ENCODE results near the gene ATP1A4. TPM values are rescaled to one million over a fixed set of nuclear protein-coding genes. Genes with fewer than 3 reads are reported as not detected.

Gene ATP1A4
- total and polyA plus RNA-seq, 10 of the 15 experiments (the other 5 are each of a cell fraction or from before 2014, with no cell fraction given), result 0.31 to 1.0 (median 0.54) TPM

DNA sequence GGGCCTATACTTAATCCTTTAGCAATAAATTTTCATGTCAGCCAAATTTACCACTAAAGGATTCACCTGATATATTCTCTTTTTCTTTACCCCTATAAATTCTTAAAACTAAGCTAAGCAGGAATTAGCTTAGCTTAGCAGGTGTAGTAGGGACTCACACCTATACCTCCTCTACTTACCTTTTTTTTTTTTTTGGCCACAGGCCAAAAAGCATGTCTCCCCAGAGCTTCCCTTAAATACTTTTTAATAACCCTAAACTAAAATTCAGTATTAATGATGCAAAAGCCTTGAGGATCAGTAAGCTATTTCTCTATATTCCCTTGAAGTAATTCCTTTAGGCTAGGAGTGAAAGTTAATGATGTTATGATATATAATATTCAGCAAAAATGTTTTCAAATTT lies 77.0 kb downstream of the ATP1A4 start:
- CTCF ChIA-PET, result interaction anchor here (0.8 to 6.3 kb wide), 9 partner anchors 8 to 148 kb away, joined by 3 to 40 read pairs (median 9); partner anchors contain the start of gene PEX19
- Histone ChIP-seq H3K36me3 (ENCODE audit: control insufficient read depth in 2 of 2, insufficient read depth in 2 of 2, low read length in 1 of 2) (peaks cover 16 to 57% of the 10 kb centered on the region in 2 experiments), H3K4me2 (ENCODE audit: control insufficient read depth, insufficient read depth) (no peak overlapping the region), H3K79me2 (ENCODE audit: control insufficient read depth, insufficient read depth, low read length) (no peaks in the 10 kb centered on the region), H3K9ac (ENCODE audit: control insufficient read depth, insufficient read depth, low read length) (no peak overlapping the region), H3K4me3 (no peak overlapping the region), H4K20me1 (ENCODE audit: control insufficient read depth, insufficient read depth) (no peaks in the 10 kb centered on the region), H3K27me3 (replicated peaks in 1 of 2; ENCODE audit: control insufficient read depth in 2 of 2, insufficient read depth in 2 of 2, low read length in 1 of 2) (no peaks in the 10 kb centered on the region), H3K4me1 (ENCODE audit: control insufficient read depth, insufficient read depth, low read length) (no peaks in the 10 kb centered on the region; the same call in 1 of the 2 replicates), H2AFZ (ENCODE audit: control insufficient read depth, low read depth, low read length) (no peak overlapping the region), H3K27ac (ENCODE audit: control insufficient read depth, insufficient read depth) (no peak overlapping the region), H3K9me3 (replicated peaks; ENCODE audit: control insufficient read depth, insufficient read depth, low read length) (no peaks in the 10 kb centered on the region)
- no peak for TF ChIP-seq EZH2 (IDR thresholded peaks at IDR 0.05; ENCODE audit: borderline replicate concordance, control insufficient read depth, low read depth, low read length)
- FAIRE-seq (no peak), ATAC-seq (no peak), DNase-seq (ENCODE audit: low read depth, low spot score) (no peak)
- RAD21 ChIA-PET (ENCODE audit: unreplicated experiment), result interaction anchor here (1.0 to 2.2 kb wide), 5 partner anchors 9 to 56 kb away, joined by 3 to 7 read pairs (median 3); partner anchors contain the start of gene PEX19
- POLR2A ChIA-PET, result interaction anchor here (0.6 to 1.3 kb wide), 2 partner anchors 11 to 198 kb away, joined by 3 to 4 read pairs; no protein-coding TSS in a partner anchor
- SMC1A ChIA-PET (ENCODE audit: uncharacterized antibody, unreplicated experiment), result interaction anchor here (0.6 to 3.3 kb wide), 9 partner anchors 8 to 60 kb away, joined by 3 to 17 read pairs (median 5); no protein-coding TSS in a partner anchor
- BruUV-seq (replicated peaks), result no TSS peak
- in situ Hi-C loops (cut with MboI), result no loop called here
- intact Hi-C loops (cut with micrococcal nuclease; ENCODE audit: unreplicated experiment), result no loop called here

DNA sequence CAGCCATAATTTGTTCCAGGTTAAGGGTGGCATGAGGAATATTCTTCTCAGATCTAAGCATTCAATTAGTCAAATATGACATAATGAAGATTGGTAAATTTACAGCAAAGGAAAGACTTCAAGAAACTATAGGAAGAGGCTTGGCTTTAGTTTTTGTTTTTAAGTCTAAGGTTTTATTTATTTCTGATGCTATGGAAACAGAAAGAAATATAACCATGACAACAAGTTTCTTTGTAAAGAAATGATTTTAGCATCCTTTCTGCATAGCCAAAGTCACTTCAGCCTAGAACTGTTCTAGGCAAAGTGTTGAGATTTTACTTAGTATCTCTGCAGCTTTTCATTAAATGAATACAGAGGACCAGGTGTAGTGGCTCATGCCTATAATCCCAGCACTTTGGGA lies 81.5 kb downstream of the ATP1A4 start:
- intact Hi-C loops (cut with micrococcal nuclease; ENCODE audit: unreplicated experiment) (no loop called here), in situ Hi-C loops (cut with MboI) (no loop called here)
- FAIRE-seq (no peak), DNase-seq (ENCODE audit: low read depth, low spot score) (no peak), ATAC-seq (no peak)
- BruUV-seq (replicated peaks), result no TSS peak
- RAD21 ChIA-PET (ENCODE audit: unreplicated experiment), result interaction anchor here (0.8 to 2.9 kb wide), 2 partner anchors 19 to 21 kb away, joined by 3 to 10 read pairs; no protein-coding TSS in a partner anchor
- Histone ChIP-seq H3K4me3 (no peak overlapping the region), H3K9me3 (replicated peaks; ENCODE audit: control insufficient read depth, insufficient read depth, low read length) (no peaks in the 10 kb centered on the region), H3K9ac (ENCODE audit: control insufficient read depth, insufficient read depth, low read length) (no peak overlapping the region), H2AFZ (ENCODE audit: control insufficient read depth, low read depth, low read length) (no peak overlapping the region), H3K4me1 (ENCODE audit: control insufficient read depth, insufficient read depth, low read length) (peaks cover 4% of the 10 kb centered on the region; the same call in 1 of the 2 replicates), H3K27me3 (replicated peaks in 1 of 2; ENCODE audit: control insufficient read depth in 2 of 2, insufficient read depth in 2 of 2, low read length in 1 of 2) (no peaks in the 10 kb centered on the region), H3K79me2 (ENCODE audit: control insufficient read depth, insufficient read depth, low read length) (no peaks in the 10 kb centered on the region; the same call in 1 of the 2 replicates), H3K27ac (ENCODE audit: control insufficient read depth, insufficient read depth) (no peak overlapping the region), H3K36me3 (ENCODE audit: control insufficient read depth in 2 of 2, insufficient read depth in 2 of 2, low read length in 1 of 2) (peaks cover 3 to 37% of the 10 kb centered on the region in 2 experiments), H4K20me1 (ENCODE audit: control insufficient read depth, insufficient read depth) (no peaks in the 10 kb centered on the region), H3K4me2 (ENCODE audit: control insufficient read depth, insufficient read depth) (no peak overlapping the region)
- SMC1A ChIA-PET (ENCODE audit: uncharacterized antibody, unreplicated experiment), result interaction anchor here (0.9 to 3.6 kb wide), 8 partner anchors 11 to 59 kb away, joined by 3 to 24 read pairs (median 3); no protein-coding TSS in a partner anchor
- CTCF ChIA-PET, result interaction anchor here (1.1 to 2.4 kb wide), 8 partner anchors 10 to 154 kb away, joined by 3 to 12 read pairs (median 7); no protein-coding TSS in a partner anchor
- POLR2A ChIA-PET, result interaction anchor here (1.0 kb wide), 1 partner anchor 15 kb away, joined by 3 read pairs; no protein-coding TSS in a partner anchor
- TF ChIP-seq ZNF622 (IDR thresholded peaks at IDR 0.05) (no peak), FOXM1 (IDR thresholded peaks at IDR 0.05; ENCODE audit: low read depth, low read length) (no peak), SIN3A (IDR thresholded peaks at IDR 0.05; ENCODE audit: low read depth, low read length) (no peak), SPI1 (IDR thresholded peaks at IDR 0.05; ENCODE audit: borderline replicate concordance, insufficient read depth, low read depth, low read length) (no peak), ETV6 (conservative IDR thresholded peaks at IDR 0.05 in 1 of 2, IDR thresholded peaks at IDR 0.05 in 1 of 2; ENCODE audit: borderline replicate concordance in 1 of 2, low read depth in 1 of 2) (no peak)

Other genes with a start within 250 kb of the ATP1A4 start
Only the 7 nearest of the 16 such genes appear.
- 0.06 and 0.22 TPM in 2 replicates for gene KCNJ10, start 81.4 kb upstream of the ATP1A4 start, total RNA-seq (2014; rRNA removed)
- gene KCNJ10, start 81.4 kb upstream of the ATP1A4 start, total RNA-seq (2014; rRNA removed; fragmentation: Illumina TruSeq; extraction: Trizol), result not detected in 2 replicates
- gene KCNJ10, start 81.4 kb upstream of the ATP1A4 start, total RNA-seq (2021), result not detected in 2 replicates
- 0.09 and 0.11 TPM in 2 replicates for gene KCNJ10, start 81.4 kb upstream of the ATP1A4 start, polyA plus RNA-seq (2011; rRNA removed)
- 0.04 and 0.27 TPM in 2 replicates for gene KCNJ10, start 81.4 kb upstream of the ATP1A4 start, polyA plus RNA-seq (2014; fragmentation: Illumina TruSeq; extraction: Trizol)
- gene KCNJ10, start 81.4 kb upstream of the ATP1A4 start, polyA plus RNA-seq (2014; fragmentation: Nextera tagmentation; extraction: Ambion mirVana), result under 1 TPM; 0.07 to 0.29 TPM
- 0.01 TPM in 1 of 2 replicates, not detected in the other for gene KCNJ10, start 81.4 kb upstream of the ATP1A4 start, polyA plus RNA-seq (2014; rRNA removed)
- gene KCNJ10, start 81.4 kb upstream of the ATP1A4 start, polyA plus RNA-seq (2016; fragmentation: Nextera tagmentation; extraction: Ambion mirVana), result under 1 TPM; 0.12 to 0.20 TPM
- gene KCNJ9, start 70.1 kb upstream of the ATP1A4 start, total RNA-seq (2014; rRNA removed), result not detected in 2 replicates
- gene KCNJ9, start 70.1 kb upstream of the ATP1A4 start, total RNA-seq (2014; rRNA removed; fragmentation: Illumina TruSeq; extraction: Trizol), result not detected in 2 replicates
- gene KCNJ9, start 70.1 kb upstream of the ATP1A4 start, total RNA-seq (2021), result not detected in 2 replicates
- gene KCNJ9, start 70.1 kb upstream of the ATP1A4 start, polyA plus RNA-seq (2011; rRNA removed), result not detected in 2 replicates
- not detected in 2 replicates for gene KCNJ9, start 70.1 kb upstream of the ATP1A4 start, polyA plus RNA-seq (2014; fragmentation: Illumina TruSeq; extraction: Trizol)
- gene KCNJ9, start 70.1 kb upstream of the ATP1A4 start, polyA plus RNA-seq (2014; fragmentation: Nextera tagmentation; extraction: Ambion mirVana), result not detected
- gene KCNJ9, start 70.1 kb upstream of the ATP1A4 start, polyA plus RNA-seq (2014; rRNA removed), result not detected in 2 replicates
- gene KCNJ9, start 70.1 kb upstream of the ATP1A4 start, polyA plus RNA-seq (2016; fragmentation: Nextera tagmentation; extraction: Ambion mirVana), result under 1 TPM in 1 of 2 experiments, not detected in 1; 0.12 TPM
- 12.6 and 14.9 TPM in 2 replicates for gene IGSF8, start 53.0 kb upstream of the ATP1A4 start, total RNA-seq (2014; rRNA removed)
- gene IGSF8, start 53.0 kb upstream of the ATP1A4 start, total RNA-seq (2014; rRNA removed; fragmentation: Illumina TruSeq; extraction: Trizol), result 5.3 and 5.5 TPM in 2 replicates
- 23.0 and 24.7 TPM in 2 replicates for gene IGSF8, start 53.0 kb upstream of the ATP1A4 start, total RNA-seq (2021)
- 5.5 and 15.7 TPM in 2 replicates for gene IGSF8, start 53.0 kb upstream of the ATP1A4 start, polyA plus RNA-seq (2011; rRNA removed)
- gene IGSF8, start 53.0 kb upstream of the ATP1A4 start, polyA plus RNA-seq (2014; fragmentation: Illumina TruSeq; extraction: Trizol), result 1.1 and 4.0 TPM in 2 replicates
- gene IGSF8, start 53.0 kb upstream of the ATP1A4 start, polyA plus RNA-seq (2014; fragmentation: Nextera tagmentation; extraction: Ambion mirVana), result 1 to 10 TPM in 1 of 2 experiments, under 1 TPM in 1; 0.64 to 1.2 TPM
- 14.9 and 19.2 TPM in 2 replicates for gene IGSF8, start 53.0 kb upstream of the ATP1A4 start, polyA plus RNA-seq (2014; rRNA removed)
- 10 to 100 TPM; 12.8 to 15.0 TPM for gene IGSF8, start 53.0 kb upstream of the ATP1A4 start, polyA plus RNA-seq (2016; fragmentation: Nextera tagmentation; extraction: Ambion mirVana)
- not detected in 2 replicates for gene ATP1A2, start 35.8 kb upstream of the ATP1A4 start, total RNA-seq (2014; rRNA removed)
- gene ATP1A2, start 35.8 kb upstream of the ATP1A4 start, total RNA-seq (2014; rRNA removed; fragmentation: Illumina TruSeq; extraction: Trizol), result not detected in 2 replicates
- gene ATP1A2, start 35.8 kb upstream of the ATP1A4 start, total RNA-seq (2021), result not detected in 2 replicates
- 0.03 and 0.15 TPM in 2 replicates for gene ATP1A2, start 35.8 kb upstream of the ATP1A4 start, polyA plus RNA-seq (2011; rRNA removed)
- not detected in 2 replicates for gene ATP1A2, start 35.8 kb upstream of the ATP1A4 start, polyA plus RNA-seq (2014; fragmentation: Illumina TruSeq; extraction: Trizol)
- not detected for gene ATP1A2, start 35.8 kb upstream of the ATP1A4 start, polyA plus RNA-seq (2014; fragmentation: Nextera tagmentation; extraction: Ambion mirVana)
- gene ATP1A2, start 35.8 kb upstream of the ATP1A4 start, polyA plus RNA-seq (2014; rRNA removed), result not detected in 2 replicates
- not detected for gene ATP1A2, start 35.8 kb upstream of the ATP1A4 start, polyA plus RNA-seq (2016; fragmentation: Nextera tagmentation; extraction: Ambion mirVana)
- gene CASQ1, start 39.0 kb downstream of the ATP1A4 start, total RNA-seq (2014; rRNA removed), result 0.28 and 0.38 TPM in 2 replicates
- 0.14 and 0.27 TPM in 2 replicates for gene CASQ1, start 39.0 kb downstream of the ATP1A4 start, total RNA-seq (2014; rRNA removed; fragmentation: Illumina TruSeq; extraction: Trizol)
- gene CASQ1, start 39.0 kb downstream of the ATP1A4 start, total RNA-seq (2021), result 0.21 and 0.40 TPM in 2 replicates
- gene CASQ1, start 39.0 kb downstream of the ATP1A4 start, polyA plus RNA-seq (2011; rRNA removed), result 0.73 and 0.77 TPM in 2 replicates
- 0.40 and 0.92 TPM in 2 replicates for gene CASQ1, start 39.0 kb downstream of the ATP1A4 start, polyA plus RNA-seq (2014; fragmentation: Illumina TruSeq; extraction: Trizol)
- under 1 TPM; 0.22 to 0.61 TPM for gene CASQ1, start 39.0 kb downstream of the ATP1A4 start, polyA plus RNA-seq (2014; fragmentation: Nextera tagmentation; extraction: Ambion mirVana)
- 0.44 and 0.95 TPM in 2 replicates for gene CASQ1, start 39.0 kb downstream of the ATP1A4 start, polyA plus RNA-seq (2014; rRNA removed)
- gene CASQ1, start 39.0 kb downstream of the ATP1A4 start, polyA plus RNA-seq (2016; fragmentation: Nextera tagmentation; extraction: Ambion mirVana), result under 1 TPM; 0.10 to 0.42 TPM
- gene PEA15, start 53.8 kb downstream of the ATP1A4 start, total RNA-seq (2014; rRNA removed), result 37.6 and 40.2 TPM in 2 replicates
- 65.1 and 68.1 TPM in 2 replicates for gene PEA15, start 53.8 kb downstream of the ATP1A4 start, total RNA-seq (2014; rRNA removed; fragmentation: Illumina TruSeq; extraction: Trizol)
- 66.2 and 69.1 TPM in 2 replicates for gene PEA15, start 53.8 kb downstream of the ATP1A4 start, total RNA-seq (2021)
- gene PEA15, start 53.8 kb downstream of the ATP1A4 start, polyA plus RNA-seq (2011; rRNA removed), result 173 and 185 TPM in 2 replicates
- gene PEA15, start 53.8 kb downstream of the ATP1A4 start, polyA plus RNA-seq (2014; fragmentation: Illumina TruSeq; extraction: Trizol), result 269 and 323 TPM in 2 replicates
- 10 to 100 TPM; 15.1 to 28.2 TPM for gene PEA15, start 53.8 kb downstream of the ATP1A4 start, polyA plus RNA-seq (2014; fragmentation: Nextera tagmentation; extraction: Ambion mirVana)
- gene PEA15, start 53.8 kb downstream of the ATP1A4 start, polyA plus RNA-seq (2014; rRNA removed), result 113 and 119 TPM in 2 replicates
- gene PEA15, start 53.8 kb downstream of the ATP1A4 start, polyA plus RNA-seq (2016; fragmentation: Nextera tagmentation; extraction: Ambion mirVana), result 10 to 100 TPM; 64.4 to 68.2 TPM
- gene DCAF8, start 110.9 kb downstream of the ATP1A4 start, total RNA-seq (2014; rRNA removed), result 81.3 and 95.1 TPM in 2 replicates
- gene DCAF8, start 110.9 kb downstream of the ATP1A4 start, total RNA-seq (2014; rRNA removed; fragmentation: Illumina TruSeq; extraction: Trizol), result 69.1 and 70.0 TPM in 2 replicates
- 88.9 and 108 TPM in 2 replicates for gene DCAF8, start 110.9 kb downstream of the ATP1A4 start, total RNA-seq (2021)
- 152 and 168 TPM in 2 replicates for gene DCAF8, start 110.9 kb downstream of the ATP1A4 start, polyA plus RNA-seq (2011; rRNA removed)
- gene DCAF8, start 110.9 kb downstream of the ATP1A4 start, polyA plus RNA-seq (2014; fragmentation: Illumina TruSeq; extraction: Trizol), result 88.0 and 110 TPM in 2 replicates
- 10 to 100 TPM; 10.4 to 18.7 TPM for gene DCAF8, start 110.9 kb downstream of the ATP1A4 start, polyA plus RNA-seq (2014; fragmentation: Nextera tagmentation; extraction: Ambion mirVana)
- 100 and 101 TPM in 2 replicates for gene DCAF8, start 110.9 kb downstream of the ATP1A4 start, polyA plus RNA-seq (2014; rRNA removed)
- gene DCAF8, start 110.9 kb downstream of the ATP1A4 start, polyA plus RNA-seq (2016; fragmentation: Nextera tagmentation; extraction: Ambion mirVana), result 10 to 100 TPM; 83.1 to 86.0 TPM